ENCODE data around the gene RABGGTB.
"Not testable (repeated sequence)": the region's sequence is repeated elsewhere in the genome, so short reads cannot be mapped to it uniquely, and the experiment has no call there.

The RABGGTB gene

DNA sequence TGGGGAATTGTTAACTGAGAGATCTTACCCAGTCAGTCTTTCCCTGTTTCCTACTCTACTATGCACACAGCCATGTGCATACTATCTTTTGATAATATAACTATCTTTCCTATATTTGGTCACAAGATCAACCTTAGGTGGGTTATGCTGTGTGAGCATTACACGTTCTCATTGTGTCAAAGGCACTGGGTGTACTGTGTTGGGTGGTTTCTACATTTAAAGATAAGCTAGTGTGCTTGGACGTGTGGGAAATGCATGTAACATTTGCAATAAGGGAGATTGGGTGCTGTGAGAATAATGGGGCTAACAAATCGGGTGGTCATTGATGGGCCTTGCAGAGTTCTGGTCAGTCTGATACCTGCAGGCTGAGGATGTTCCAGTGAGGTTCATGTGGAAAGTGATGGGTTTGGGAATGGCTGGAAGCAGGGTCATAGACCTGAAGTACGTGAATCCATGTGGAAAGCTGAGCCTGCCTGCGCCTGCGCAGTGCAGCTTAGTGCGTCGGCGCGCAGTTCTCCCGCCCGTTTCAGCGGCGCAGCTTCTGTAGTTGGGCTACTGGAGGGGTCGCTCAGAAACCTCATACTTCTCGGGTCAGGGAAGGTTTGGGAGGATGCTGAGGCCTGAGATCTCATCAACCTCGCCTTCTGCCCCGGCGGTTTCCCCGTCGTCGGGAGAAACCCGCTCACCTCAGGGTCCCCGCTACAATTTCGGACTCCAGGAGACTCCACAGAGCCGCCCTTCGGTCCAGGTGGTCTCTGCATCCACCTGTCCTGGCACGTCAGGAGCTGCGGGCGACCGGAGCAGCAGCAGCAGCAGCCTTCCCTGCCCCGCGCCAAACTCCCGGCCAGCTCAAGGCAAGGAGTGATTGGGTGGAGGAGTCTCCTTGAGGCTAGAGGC lies 10.6 kb downstream of the RABGGTB start, which contains the start of gene MSH4:
MSH4 (plus strand) TSS at position 507 of the 897 bp plus-strand sequence; CDS start at position 611, 104 bp downstream.
- no peak for DNase-seq

DNA sequence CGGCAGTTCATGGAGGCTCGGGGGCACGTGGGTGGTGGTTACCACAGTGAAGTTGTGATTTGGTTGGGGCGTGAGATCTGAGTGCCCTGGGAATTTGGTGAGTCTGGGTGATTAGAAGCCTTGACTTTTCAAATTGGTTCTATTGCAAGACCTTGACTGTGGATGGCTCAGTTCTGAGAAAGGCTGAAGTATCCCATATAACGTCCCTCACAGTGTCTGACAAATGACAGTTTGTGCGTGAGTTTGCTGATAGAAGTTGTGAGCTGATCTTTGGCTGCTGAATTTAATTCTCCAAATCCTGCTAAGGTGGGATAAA lies 11.2 kb downstream of the RABGGTB start:
- no peak for DNase-seq

DNA sequence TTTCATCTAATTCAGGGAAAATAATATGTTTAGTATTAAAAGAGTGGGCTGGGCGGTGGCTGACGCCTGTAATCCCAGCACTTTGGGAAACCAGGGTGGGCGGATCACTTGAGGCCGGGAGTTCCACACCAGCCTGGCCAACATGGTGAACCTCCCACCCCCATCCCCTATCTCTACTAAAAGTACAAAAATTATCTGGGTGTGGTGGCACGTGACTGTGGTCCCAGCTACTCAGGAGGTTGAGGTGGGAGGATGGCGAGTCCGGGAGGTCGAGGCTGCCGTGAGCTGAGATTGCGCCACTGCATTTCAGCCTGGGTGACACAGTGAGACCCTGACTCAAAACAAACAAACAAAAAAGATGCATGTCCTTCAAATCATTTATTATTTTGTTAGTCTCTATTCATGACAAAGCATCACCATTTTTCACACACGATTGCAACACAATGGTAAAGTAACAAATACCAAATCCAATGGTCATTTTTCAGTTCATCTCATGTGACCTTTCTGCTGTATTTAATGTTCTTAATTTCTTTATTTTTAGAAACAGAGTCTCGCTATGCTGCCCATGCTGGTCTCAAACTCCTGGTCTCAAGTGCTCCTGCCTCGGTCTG lies 11.7 kb downstream of the RABGGTB start:
- no peak for DNase-seq

DNA sequence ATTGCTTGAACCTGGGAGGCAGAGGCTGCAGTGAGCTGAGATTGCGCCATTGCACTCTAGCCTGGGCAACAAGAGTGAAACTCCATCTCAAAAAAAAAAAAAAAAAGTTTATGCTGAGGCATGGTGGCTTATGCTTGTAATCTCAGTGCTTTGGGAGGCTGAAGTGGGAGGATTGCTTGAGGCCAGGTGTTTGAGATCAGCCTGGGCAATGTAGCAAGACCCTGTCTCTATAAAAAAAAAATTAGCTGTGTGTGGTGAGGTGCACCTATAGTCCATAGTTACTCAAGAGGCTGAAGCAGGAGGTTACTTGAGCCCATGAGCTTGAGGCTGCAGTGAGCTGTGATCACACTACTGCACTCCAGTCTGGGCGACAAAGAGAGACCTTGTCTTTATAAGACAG lies 15.4 kb downstream of the RABGGTB start:
- DNase-seq: not testable (repeated sequence)

GRCh38 chr1:75808921-75809320 lies 22.9 kb downstream of the RABGGTB start:
- no peak for DNase-seq

- DNase-seq: not testable (repeated sequence)
Measured at GRCh38 chr1:75810113-75810512, 24.1 kb downstream of the RABGGTB start.

DNA sequence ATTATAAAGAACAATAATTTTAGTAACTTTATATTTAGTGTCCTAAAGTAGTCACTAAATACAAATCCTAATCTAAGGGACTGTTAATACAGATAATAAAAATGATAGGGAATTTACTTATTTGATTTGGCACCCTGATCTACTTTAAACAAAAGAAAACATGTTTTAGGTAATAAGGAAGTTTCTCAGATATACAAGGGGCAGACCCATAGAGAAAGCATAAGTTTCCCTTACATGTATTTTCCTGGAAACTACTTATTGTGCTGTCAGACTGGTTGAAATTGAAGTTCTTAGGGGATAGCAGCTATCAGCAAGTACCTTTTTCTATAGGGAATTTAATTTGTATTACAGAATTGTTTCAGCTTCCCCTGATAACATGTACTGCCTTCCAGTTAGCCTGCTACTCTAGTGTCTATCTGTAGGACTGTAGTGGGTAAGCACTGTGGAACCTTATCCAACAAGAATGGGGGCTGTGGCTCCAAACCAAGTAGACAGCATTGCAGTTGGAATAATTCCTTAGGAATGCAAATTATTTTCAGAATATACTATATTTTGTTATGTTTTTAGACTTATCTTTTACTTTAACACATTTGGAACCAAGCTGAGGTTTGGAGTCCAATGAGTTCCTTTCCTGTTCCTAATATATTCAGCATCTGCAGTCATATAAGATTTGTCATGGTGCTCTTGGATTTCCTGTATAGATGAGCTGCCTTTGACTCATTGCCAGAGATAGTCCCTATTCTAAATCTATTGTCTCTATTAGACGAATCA lies 25.3 kb downstream of the RABGGTB start:
- no peak for DNase-seq

GRCh38 chr1:75812065-75812464 lies 26.0 kb downstream of the RABGGTB start:
- DNase-seq: no peak

DNA sequence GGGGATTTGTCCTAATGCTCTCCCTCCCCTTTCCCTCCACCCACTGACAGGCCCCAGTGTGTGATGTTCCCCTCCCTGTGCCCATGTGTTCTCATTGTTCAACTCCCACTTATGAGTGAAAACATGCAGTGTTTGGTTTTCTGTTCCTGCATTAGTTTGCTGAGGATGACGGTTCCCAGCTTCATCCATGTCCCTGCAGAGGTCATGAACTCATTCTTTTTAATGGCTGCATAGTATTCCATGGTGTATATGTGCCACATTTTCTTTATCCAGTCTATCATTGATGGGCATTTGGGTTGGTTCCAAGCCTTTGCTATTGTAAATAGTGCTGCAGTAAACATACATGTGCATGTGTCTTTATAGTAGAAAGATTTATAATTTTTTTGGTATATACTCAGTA lies 37.5 kb downstream of the RABGGTB start:
- not testable (repeated sequence) for DNase-seq

- no peak for DNase-seq
Measured at GRCh38 chr1:75836528-75837100, 50.6 kb downstream of the RABGGTB start.

DNA sequence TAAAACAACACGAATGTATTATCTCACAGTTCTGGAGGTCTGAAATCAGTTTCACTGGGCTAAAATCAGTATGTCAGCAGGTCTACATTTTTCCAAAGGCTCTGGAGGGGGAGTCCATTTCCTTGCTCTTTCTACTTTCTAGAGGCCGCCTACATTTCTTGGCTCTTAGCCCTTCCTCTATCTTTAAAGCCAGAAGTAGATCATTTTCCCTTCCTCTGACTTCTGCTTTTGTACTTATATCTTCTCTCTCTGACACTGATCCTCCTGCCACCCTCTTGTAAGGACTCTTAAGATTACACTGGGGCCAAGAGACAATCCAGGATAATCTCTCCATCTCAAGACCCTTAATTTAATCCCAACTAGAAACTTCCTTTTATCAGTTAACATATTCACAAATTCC lies 52.0 kb downstream of the RABGGTB start:
- DNase-seq: no peak

GRCh38 chr1:75841421-75841820 lies 55.4 kb downstream of the RABGGTB start:
- no peak for DNase-seq
